A549 (cell line): ENCODE measurements around the gene MRPS35. TPM values are rescaled to one million over a fixed set of nuclear protein-coding genes. Genes with fewer than 3 reads are reported as not detected.

Source experiments
- ATAC-seq, 2 experiments: fragments of 200-7000 bp in 1 of 2; fragments of >200 bp in 1 of 2; cut with Nextera tagmentation in 1 of 2; cut with Tn5 transposase in 1 of 2; 3 replicates each; pipeline versions ENCODE4 v1.8.0 to v1.9.1; 2018 to 2020; ENCODE audit warnings: mild to moderate bottlenecking in 1 of 2, moderate library complexity in 1 of 2
- CTCF ChIA-PET: fragments of 300-600 bp; sonication (Branson Sonifier 250); formaldehyde crosslinking; extraction: SDS; loops from one replicate; lab custom pipeline; 2021; ENCODE audit warnings: antibody characterized with exemption, inconsistent platforms; lab: Yijun Ruan, JAX
- POLR2A ChIA-PET: fragments of 350-600 bp; formaldehyde crosslinking; extraction: SDS; loops from one replicate; lab custom pipeline; 2021; ENCODE audit warnings: antibody characterized with exemption, inconsistent platforms; lab: Yijun Ruan, JAX
- DNase-seq, 2 experiments: peaks; one replicate each; pipeline versions ENCODE4 v3.0.0 to v3.0.0-alpha.2; 2011 to 2016; ENCODE audit warnings: low read depth in 1 of 2, low spot score in 1 of 2
- FAIRE-seq: peaks from 2 replicates; lab custom pipeline; 2011; peaks lifted over from hg19 to GRCh38; lab: Jason Lieb, UNC
- H3K27ac ChIP-seq, 2 experiments: fragments of >200 bp; sonication (Bioruptor Twin); formaldehyde crosslinking; 3 replicates each; pipeline ENCODE4 v1.5.1; 2016 to 2017
- H3K4me1 ChIP-seq: fragments of >200 bp; sonication (Bioruptor Twin); formaldehyde crosslinking; 3 replicates; pipeline ENCODE4 v1.6.1; 2016
- H3K4me2 ChIP-seq: fragments of >200 bp; sonication (Bioruptor Twin); formaldehyde crosslinking; 3 replicates; pipeline ENCODE4 v1.6.1; 2016
- H3K4me3 ChIP-seq: fragments of >200 bp; sonication (Bioruptor Twin); formaldehyde crosslinking; 3 replicates; pipeline ENCODE4 v1.5.1; 2016
- H3K9me3 ChIP-seq: fragments of >200 bp; sonication (Bioruptor Twin); formaldehyde crosslinking; 3 replicates; pipeline ENCODE4 v1.6.1; 2016
- BHLHE40 ChIP-seq: IDR thresholded peaks from 2 replicates; pipeline ENCODE4 v1.6.1; 2012; ENCODE audit warnings: low read depth, low read length, inconsistent platforms
- CHD2 ChIP-seq: fragments of 150-350 bp; IDR thresholded peaks from 2 replicates; pipeline ENCODE4 v1.6.1; 2014; ENCODE audit warnings: low read length; ENCODE audit not compliant: partially characterized antibody
- CHD4 ChIP-seq: fragments of 200-600 bp; sonication (generic); IDR thresholded peaks from 2 replicates; pipeline ENCODE4 v1.6.1; 2016; ENCODE audit warnings: antibody characterized with exemption, mild to moderate bottlenecking, borderline replicate concordance
- FOSL2 ChIP-seq, 2 experiments: fragments of 450-650 bp in 1 of 2; fragments of >200 bp in 1 of 2; sonication (Bioruptor Twin) in 1 of 2; formaldehyde crosslinking; IDR thresholded peaks; 2 replicates each; pipeline versions ENCODE4 v1.5.0 to v1.6.1; 2016 to 2020; ENCODE audit warnings: mild to moderate bottlenecking in 1 of 2, moderate library complexity in 1 of 2
- JUNB ChIP-seq: fragments of >200 bp; sonication (Bioruptor Twin); formaldehyde crosslinking; IDR thresholded peaks from 2 replicates; pipeline ENCODE4 v1.6.1; 2016
- KDM5A ChIP-seq: fragments of 200-600 bp; sonication (generic); IDR thresholded peaks from 2 replicates; pipeline ENCODE4 v1.6.1; 2016; ENCODE audit warnings: antibody characterized with exemption, mild to moderate bottlenecking
- POLR2AphosphoS2 ChIP-seq: conservative IDR thresholded peaks from 2 replicates; pipeline ENCODE4 v1.6.1; 2012; ENCODE audit warnings: low read length, improper control_type of control experiment, inconsistent platforms
- RAD21 ChIP-seq, 2 experiments: fragments of >200 bp in 1 of 2; sonication (Bioruptor Twin) in 1 of 2; formaldehyde crosslinking in 1 of 2; IDR thresholded peaks in 1 of 2; conservative IDR thresholded peaks in 1 of 2; 2 replicates in 1 of 2; 3 replicates in 1 of 2; pipeline ENCODE4 v1.6.1; 2012 to 2018; ENCODE audit warnings: inconsistent platforms in 1 of 2
- ZC3H11A ChIP-seq: fragments of 450-650 bp; IDR thresholded peaks from 2 replicates; pipeline ENCODE4 v1.6.1; 2014; ENCODE audit warnings: antibody characterized with exemption, mild to moderate bottlenecking
- WGBS: methylation state at CpG from one replicate; pipeline ENCODE4 v1.1.6; 2017; ENCODE audit errors: missing lambda C conversion rate; 5-methylcytosine and 5-hydroxymethylcytosine counted together
- polyA plus RNA-seq, 4 experiments: library from polyadenylated mRNA; depleted of rRNA in 3 of 4; stranded (reverse); fragments of >200 nt; fragmentation: RNase III in 1 of 4; extraction: RNeasy Plus Mini Kit Qiagen cat#74134 plus additional on column Dnase treatment in 1 of 4; gene quantifications; 2 replicates in 3 of 4; 3 replicates in 1 of 4; pipeline ENCODE4 v1.2.3, GENCODE V29; 2011 to 2017
- small RNA-seq, 6 experiments: library from RNA; depleted of rRNA; stranded (forward); fragments of <200 nt; gene quantifications; one replicate each; pipeline ENCODE3, GENCODE V24; 2012
- TF ChIP-seq, protein P1 (sequence below): fragments of 150-350 bp; IDR thresholded peaks from 2 replicates; pipeline ENCODE4 v1.6.1; 2014; ENCODE audit warnings: low read depth, mild to moderate bottlenecking, low read length

Gene MRPS35
- polyA plus RNA-seq, 2 of the 4 experiments (the other 2 are of a cell fraction): 104 to 186 TPM

DNA sequence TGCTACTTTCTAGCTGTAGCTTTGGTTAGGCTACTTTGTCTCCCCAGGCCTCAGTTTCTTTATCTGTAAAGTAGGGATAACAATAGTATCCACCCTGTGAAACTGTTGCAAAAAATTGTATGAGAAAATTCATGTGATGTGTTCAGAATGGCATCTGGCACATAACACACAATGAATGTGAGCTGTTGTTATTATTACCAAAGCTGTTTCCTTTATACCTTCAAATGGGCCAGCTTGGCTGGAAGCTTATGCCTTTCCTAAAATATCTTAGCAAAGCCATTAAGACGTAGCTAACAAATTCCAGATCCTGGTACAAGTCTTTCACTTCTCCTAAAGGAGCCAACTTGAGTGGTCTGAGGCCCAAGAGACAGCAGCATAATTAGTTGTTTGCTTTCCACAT lies 94.6 kb downstream of the MRPS35 start:
- TF ChIP-seq ZC3H11A (no peak), POLR2AphosphoS2 (no peak), JUNB (no peak), CHD2 (no peak), RAD21 (conservative IDR thresholded peaks at IDR 0.05 in 1 of 2, IDR thresholded peaks at IDR 0.05 in 1 of 2) (no peak), FOSL2 (IDR thresholded peaks at IDR 0.05) (no peak), FOSL2 (CRISPR knock-in tag; IDR thresholded peaks at IDR 0.05) (no peak), BHLHE40 (no peak), KDM5A (no peak), CHD4 (no peak)
- TF ChIP-seq, protein P1, sequence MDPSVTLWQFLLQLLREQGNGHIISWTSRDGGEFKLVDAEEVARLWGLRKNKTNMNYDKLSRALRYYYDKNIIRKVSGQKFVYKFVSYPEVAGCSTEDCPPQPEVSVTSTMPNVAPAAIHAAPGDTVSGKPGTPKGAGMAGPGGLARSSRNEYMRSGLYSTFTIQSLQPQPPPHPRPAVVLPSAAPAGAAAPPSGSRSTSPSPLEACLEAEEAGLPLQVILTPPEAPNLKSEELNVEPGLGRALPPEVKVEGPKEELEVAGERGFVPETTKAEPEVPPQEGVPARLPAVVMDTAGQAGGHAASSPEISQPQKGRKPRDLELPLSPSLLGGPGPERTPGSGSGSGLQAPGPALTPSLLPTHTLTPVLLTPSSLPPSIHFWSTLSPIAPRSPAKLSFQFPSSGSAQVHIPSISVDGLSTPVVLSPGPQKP: no peak
- ChIA-PET CTCF (interaction anchor here (1.3 to 1.9 kb wide), 4 partner anchors 10 to 72 kb away, joined by 4 to 9 read pairs (median 6); partner anchors contain the start of genes KLHL42 and MANSC4), POLR2A (interaction anchor here (0.9 kb wide), 1 partner anchor 25 kb away, joined by 6 read pairs; the partner anchor contains the start of genes KLHL42 and MANSC4)

More for the DNA sequence above, 94.6 kb downstream of the MRPS35 start:
- no peak for FAIRE-seq
- Histone ChIP-seq H3K4me2 (no peak overlapping the region), H3K9me3 (no peaks in the 10 kb centered on the region), H3K27ac (no peak overlapping the region), H3K4me3 (no peak overlapping the region), H3K4me1 (no peaks in the 10 kb centered on the region)
- DNase-seq: no peak
- WGBS: 81% methylated on average over 1 of the region's 1 CpG
- no peak for ATAC-seq

Small RNAs within 50 kb of the gene (small RNA-seq; reads per million reads assigned to genes)
- gene RF00019: 0 reads per million in 6 experiments

Other genes starting within 250 kb of the MRPS35 start
- 85.3 and 89.0 TPM in 2 replicates for gene PPFIBP1, start 186.6 kb upstream of the MRPS35 start, polyA plus RNA-seq (2011; rRNA removed)
- 24.8 to 31.4 TPM (median 29.8 TPM) in 3 replicates for gene PPFIBP1, start 186.6 kb upstream of the MRPS35 start, polyA plus RNA-seq (2017; fragmentation: RNase III; extraction: RNeasy Plus Mini Kit Qiagen cat#74134 plus additional on column Dnase treatment)
- gene REP15, start 14.4 kb upstream of the MRPS35 start, polyA plus RNA-seq (2011; rRNA removed): 0.66 and 0.81 TPM in 2 replicates
- gene REP15, start 14.4 kb upstream of the MRPS35 start, polyA plus RNA-seq (2017; fragmentation: RNase III; extraction: RNeasy Plus Mini Kit Qiagen cat#74134 plus additional on column Dnase treatment): 0.34 to 0.83 TPM (median 0.41 TPM) in 3 replicates
- gene KLHL42, start 69.4 kb downstream of the MRPS35 start, polyA plus RNA-seq (2011; rRNA removed): 24.0 and 29.1 TPM in 2 replicates
- 15.2 to 15.5 TPM (median 15.4 TPM) in 3 replicates for gene KLHL42, start 69.4 kb downstream of the MRPS35 start, polyA plus RNA-seq (2017; fragmentation: RNase III; extraction: RNeasy Plus Mini Kit Qiagen cat#74134 plus additional on column Dnase treatment)
- gene MANSC4, start 69.4 kb downstream of the MRPS35 start, polyA plus RNA-seq (2011; rRNA removed): 0.09 and 0.21 TPM in 2 replicates
- 0.12 to 0.16 TPM in 2 of 3 replicates, not detected in the other for gene MANSC4, start 69.4 kb downstream of the MRPS35 start, polyA plus RNA-seq (2017; fragmentation: RNase III; extraction: RNeasy Plus Mini Kit Qiagen cat#74134 plus additional on column Dnase treatment)